VCaP (cell line): Measurements from ENCODE around the gene PCID2.

Source experiments
- H3K27ac ChIP-seq: fragments of 450-650 bp; 2 replicates; pipeline ENCODE4 v1.5.1; 2017
- TF ChIP-seq, protein P1 (sequence below): fragments of 450-650 bp; conservative IDR thresholded peaks from 2 replicates; pipeline ENCODE4 v1.5.1; 2017; ENCODE audit warnings: mild to moderate bottlenecking, moderate library complexity

PCID2 gene

DNA sequence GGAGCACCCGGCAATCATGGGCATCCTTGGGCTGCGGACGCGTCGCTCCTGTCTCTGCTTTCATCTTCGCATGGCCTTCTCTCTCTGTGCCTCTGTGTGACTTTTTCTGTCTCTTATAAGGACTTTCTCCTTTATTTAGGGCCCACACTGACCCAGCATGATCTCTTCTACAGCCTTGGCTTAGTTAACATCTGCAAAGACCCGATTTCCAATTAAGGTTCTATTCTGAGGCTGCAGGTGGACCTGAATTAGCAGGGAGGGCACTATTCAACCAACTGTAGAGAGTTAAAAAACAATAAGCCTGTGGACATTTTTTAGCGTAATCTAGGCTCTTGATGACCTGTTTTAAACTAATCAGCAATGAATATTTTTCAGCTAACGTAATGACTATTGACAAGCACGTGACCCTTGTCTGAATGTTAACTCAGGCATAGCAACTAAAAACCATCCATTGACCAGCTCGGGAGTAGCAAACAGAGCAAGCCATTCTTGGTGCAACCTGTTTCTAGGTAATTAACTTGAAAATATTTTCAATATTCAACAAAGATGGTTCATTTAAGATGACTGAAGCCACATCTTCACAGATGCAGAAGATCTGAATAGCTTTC, 70.7 kb downstream of the PCID2 start:
- no peak overlapping the region for H3K27ac ChIP-seq
- TF ChIP-seq, protein P1, sequence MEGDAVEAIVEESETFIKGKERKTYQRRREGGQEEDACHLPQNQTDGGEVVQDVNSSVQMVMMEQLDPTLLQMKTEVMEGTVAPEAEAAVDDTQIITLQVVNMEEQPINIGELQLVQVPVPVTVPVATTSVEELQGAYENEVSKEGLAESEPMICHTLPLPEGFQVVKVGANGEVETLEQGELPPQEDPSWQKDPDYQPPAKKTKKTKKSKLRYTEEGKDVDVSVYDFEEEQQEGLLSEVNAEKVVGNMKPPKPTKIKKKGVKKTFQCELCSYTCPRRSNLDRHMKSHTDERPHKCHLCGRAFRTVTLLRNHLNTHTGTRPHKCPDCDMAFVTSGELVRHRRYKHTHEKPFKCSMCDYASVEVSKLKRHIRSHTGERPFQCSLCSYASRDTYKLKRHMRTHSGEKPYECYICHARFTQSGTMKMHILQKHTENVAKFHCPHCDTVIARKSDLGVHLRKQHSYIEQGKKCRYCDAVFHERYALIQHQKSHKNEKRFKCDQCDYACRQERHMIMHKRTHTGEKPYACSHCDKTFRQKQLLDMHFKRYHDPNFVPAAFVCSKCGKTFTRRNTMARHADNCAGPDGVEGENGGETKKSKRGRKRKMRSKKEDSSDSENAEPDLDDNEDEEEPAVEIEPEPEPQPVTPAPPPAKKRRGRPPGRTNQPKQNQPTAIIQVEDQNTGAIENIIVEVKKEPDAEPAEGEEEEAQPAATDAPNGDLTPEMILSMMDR, result no peak

DNA sequence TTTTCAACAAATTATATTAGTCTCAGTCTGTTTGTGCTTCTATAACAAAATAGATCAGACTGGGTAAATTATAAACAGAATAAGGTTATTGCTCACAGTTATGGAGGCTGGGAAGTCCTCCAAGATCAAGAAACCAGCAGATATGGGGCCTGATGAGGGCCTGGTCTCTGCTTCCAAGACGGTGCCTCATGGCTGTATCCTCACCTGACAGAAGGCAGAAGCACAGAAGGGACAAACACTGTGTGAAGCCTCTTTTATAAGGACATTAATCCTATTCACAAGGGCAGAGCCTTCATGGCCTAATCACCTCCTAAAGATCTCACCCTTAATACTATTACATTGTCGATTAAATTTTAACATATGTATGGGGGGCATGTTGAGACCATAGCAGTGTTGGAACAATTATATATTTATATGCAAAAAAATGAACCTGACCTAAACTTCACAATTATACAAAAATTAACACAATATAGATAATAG, 73.1 kb downstream of the PCID2 start:
- no peak overlapping the region for H3K27ac ChIP-seq
- TF ChIP-seq, protein P1, result no peak

DNA sequence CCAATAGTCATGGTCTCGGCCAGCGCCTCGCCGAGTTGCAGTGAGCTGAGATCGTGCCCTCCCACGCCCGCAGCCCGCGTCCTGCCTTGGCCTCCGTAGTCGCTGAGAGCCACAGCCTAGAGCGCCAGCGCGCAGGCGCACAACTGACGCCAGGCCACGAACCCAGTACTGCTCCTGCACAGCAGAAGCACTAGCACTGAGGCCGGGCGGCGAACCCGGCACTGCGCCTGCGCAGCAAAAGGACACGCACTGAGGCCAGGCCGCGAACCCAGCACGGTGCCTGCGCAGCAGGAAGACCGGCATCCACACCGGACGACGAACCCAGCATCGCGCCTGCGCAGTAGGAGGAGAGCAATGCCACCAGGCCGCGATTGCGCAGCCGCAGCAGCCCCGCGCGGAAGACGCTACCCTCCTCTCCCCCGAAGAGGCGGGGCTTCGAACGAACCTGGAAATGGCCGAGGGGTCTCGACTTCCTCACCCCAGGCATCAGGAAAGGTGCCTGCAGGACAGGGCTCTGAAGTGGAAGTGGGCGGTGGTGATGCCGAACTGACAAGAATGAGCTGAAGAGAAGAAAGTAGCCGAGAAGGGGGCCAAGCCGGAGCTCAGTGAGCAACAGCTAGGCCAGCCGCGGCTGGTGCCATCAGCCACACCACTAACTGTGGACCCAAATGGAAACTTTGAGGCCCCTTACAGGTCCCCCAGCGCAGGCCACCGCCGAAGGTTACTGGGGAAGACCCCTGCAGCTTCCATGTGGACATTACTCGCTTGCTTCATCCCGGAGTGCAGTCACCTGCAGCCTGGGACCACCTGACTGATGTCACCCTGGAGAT, 78.3 kb downstream of the PCID2 start:
- TF ChIP-seq, protein P1, result no peak
- no peak overlapping the region for H3K27ac ChIP-seq

DNA sequence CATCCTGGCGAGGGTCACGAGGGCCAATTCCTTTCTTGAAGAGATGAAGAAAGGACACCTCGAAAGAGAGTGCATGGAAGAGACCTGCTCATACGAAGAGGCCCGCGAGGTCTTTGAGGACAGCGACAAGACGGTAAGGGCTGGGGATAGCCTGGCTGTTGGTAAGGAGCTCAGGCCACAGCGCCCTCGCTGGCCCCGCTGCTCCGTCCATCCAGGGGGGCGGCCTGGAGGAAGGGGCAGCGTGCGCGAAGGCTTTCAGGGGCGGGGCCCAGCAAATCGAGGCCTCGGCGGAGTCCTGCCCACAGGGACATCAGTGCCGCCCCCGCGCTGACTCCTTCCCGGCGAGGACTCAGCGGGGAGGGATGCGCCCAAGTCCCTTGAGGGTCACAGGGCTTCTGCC, 79.0 kb downstream of the PCID2 start:
- H3K27ac ChIP-seq, result no peak overlapping the region
- TF ChIP-seq, protein P1, result no peak
